K562 (cell line): ENCODE results near the gene MASP1. TPM values are rescaled to one million over a fixed set of nuclear protein-coding genes. Genes with fewer than 3 reads are reported as not detected.
A peak's percentile ranks its signal among the peaks of the same experiment; 100 is the strongest.

ENCODE experiments used
- CHD2 ChIP-seq: IDR thresholded peaks from 2 replicates; pipeline ENCODE4 v1.6.1; 2011; ENCODE audit warnings: low read depth, low read length
- CTBP1 ChIP-seq: fragments of 450-650 bp; IDR thresholded peaks from 2 replicates; pipeline ENCODE4 v1.6.1; 2016; ENCODE audit warnings: borderline replicate concordance
- EP400 ChIP-seq: fragments of 450-650 bp; IDR thresholded peaks from 2 replicates; pipeline ENCODE4 v1.6.1; 2017; ENCODE audit warnings: antibody characterized with exemption, mild to moderate bottlenecking, moderate library complexity
- ETV5 ChIP-seq: sonication (generic); formaldehyde crosslinking; IDR thresholded peaks from 2 replicates; pipeline ENCODE4 v1.4.0; 2020; ENCODE audit warnings: low read depth, mild to moderate bottlenecking, missing genetic modification reagents
- FOXK1 ChIP-seq: sonication (generic); formaldehyde crosslinking; IDR thresholded peaks from 2 replicates; pipeline ENCODE4 v1.8.0; 2022; ENCODE audit warnings: missing genetic modification reagents, mild to moderate bottlenecking, borderline replicate concordance
- GTF2E2 ChIP-seq: fragments of 200-800 bp; sonication (Bioruptor generic); IDR thresholded peaks from 2 replicates; pipeline ENCODE4 v1.6.1; 2016; ENCODE audit warnings: missing genetic modification characterization, missing compliant biosample characterization
- HCFC1 ChIP-seq: IDR thresholded peaks from 2 replicates; pipeline ENCODE4 v1.6.1; 2012; ENCODE audit warnings: low read depth, low read length, improper control_type of control experiment
- LCOR ChIP-seq: sonication (generic); formaldehyde crosslinking; IDR thresholded peaks from 2 replicates; pipeline ENCODE4 v1.8.0; 2022; ENCODE audit warnings: mild to moderate bottlenecking, missing genetic modification reagents
- MAFG ChIP-seq: fragments of 450-650 bp; conservative IDR thresholded peaks from 2 replicates; pipeline ENCODE4 v1.6.1; 2016; ENCODE audit warnings: missing genetic modification characterization, missing compliant biosample characterization
- MLLT1 ChIP-seq, 2 experiments: fragments of 450-650 bp; IDR thresholded peaks; 2 replicates each; pipeline ENCODE4 v1.6.1; 2016
- MLX ChIP-seq, 2 experiments: fragments of 450-650 bp in 1 of 2; sonication (generic) in 1 of 2; formaldehyde crosslinking; conservative IDR thresholded peaks; 2 replicates each; pipeline versions ENCODE4 v1.4.0 to v1.8.1; 2020 to 2022; ENCODE audit warnings: mild to moderate bottlenecking in 1 of 2, missing genetic modification reagents in 1 of 2
- NFE2 ChIP-seq: IDR thresholded peaks from 2 replicates; pipeline ENCODE4 v1.6.1; 2014; ENCODE audit warnings: antibody characterized with exemption, low read depth
- NR2C2 ChIP-seq, 2 experiments: fragments of 200-800 bp in 1 of 2; sonication (Bioruptor generic) in 1 of 2; sonication (generic) in 1 of 2; formaldehyde crosslinking in 1 of 2; IDR thresholded peaks; 2 replicates each; pipeline versions ENCODE4 v1.6.1 to v1.8.0; 2016 to 2022; ENCODE audit warnings: mild to moderate bottlenecking in 1 of 2, missing compliant biosample characterization in 1 of 2, missing genetic modification characterization in 1 of 2, missing genetic modification reagents in 1 of 2
- POLR2G ChIP-seq: fragments of 200-400 bp; formaldehyde crosslinking; IDR thresholded peaks from 2 replicates; pipeline ENCODE4 v1.6.1; 2017; ENCODE audit warnings: low read depth, mild to moderate bottlenecking, antibody characterized with exemption, low read length, moderate library complexity
- RBM25 ChIP-seq: fragments of 200-400 bp; formaldehyde crosslinking; IDR thresholded peaks from 2 replicates; pipeline ENCODE4 v1.6.1; 2018; ENCODE audit warnings: low read length, low read depth, moderate library complexity; ENCODE audit not compliant: severe bottlenecking
- SMARCC2 ChIP-seq: fragments of 450-650 bp; IDR thresholded peaks from 2 replicates; pipeline ENCODE4 v1.6.1; 2017; ENCODE audit warnings: antibody characterized with exemption, moderate library complexity, mild to moderate bottlenecking, low read depth
- SMARCE1 ChIP-seq: fragments of 450-650 bp; IDR thresholded peaks from 2 replicates; pipeline ENCODE4 v1.7.1; 2016; ENCODE audit warnings: mild to moderate bottlenecking
- SOX6 ChIP-seq: fragments of 450-650 bp; IDR thresholded peaks from 2 replicates; pipeline ENCODE4 v1.6.1; 2014; ENCODE audit warnings: mild to moderate bottlenecking
- SREBF2 ChIP-seq: sonication (generic); formaldehyde crosslinking; IDR thresholded peaks from 2 replicates; pipeline ENCODE4 v1.4.0; 2020; ENCODE audit warnings: mild to moderate bottlenecking, missing genetic modification reagents
- YY1 ChIP-seq, 3 experiments: IDR thresholded peaks; 2 replicates each; pipeline ENCODE4 v1.6.1; 2011; ENCODE audit warnings: low read length in 2 of 3, mild to moderate bottlenecking in 2 of 3, moderate library complexity in 2 of 3, borderline replicate concordance in 1 of 3, control low read depth in 1 of 3, low read depth in 1 of 3; ENCODE audit not compliant: insufficient read depth in 3 of 3, insufficient replicate concordance in 2 of 3, control insufficient read depth in 1 of 3, insufficient read length in 1 of 3; ENCODE audit errors: extremely low read depth in 1 of 3
- ZC3H8 ChIP-seq: fragments of 450-650 bp; IDR thresholded peaks from 2 replicates; pipeline ENCODE4 v1.6.1; 2017
- ZNF121 ChIP-seq: sonication (generic); formaldehyde crosslinking; conservative IDR thresholded peaks from 2 replicates; pipeline ENCODE4 v1.8.0; 2022; ENCODE audit warnings: missing genetic modification reagents
- ZNF395 ChIP-seq: fragments of 200-800 bp; sonication (Bioruptor generic); IDR thresholded peaks from 2 replicates; pipeline ENCODE4 v1.6.1; 2017; ENCODE audit warnings: missing genetic modification characterization, missing compliant biosample characterization
- polyA plus RNA-seq, 8 experiments: library from polyadenylated mRNA; depleted of rRNA in 4 of 8; stranded (reverse) in 5 of 8; unstranded in 3 of 8; fragments of >200 nt; fragmentation: Nextera tagmentation in 2 of 8; fragmentation: Illumina TruSeq in 1 of 8; extraction: Ambion mirVana in 2 of 8; extraction: Trizol in 1 of 8; gene quantifications; 2 replicates each; pipeline versions ENCODE4 v1.2.1 to v1.2.3, GENCODE V29; 2011 to 2014; ENCODE audit warnings: inconsistent platforms in 1 of 8, missing spikeins in 1 of 8
- total RNA-seq, 7 experiments: library from RNA; depleted of rRNA in 6 of 7; stranded (reverse); fragments of >200 nt in 6 of 7; fragmentation: Illumina TruSeq in 2 of 7; extraction: Trizol in 2 of 7; gene quantifications; 2 replicates each; pipeline versions ENCODE4 v1.2.1 to v1.2.3, GENCODE V29; 2011 to 2021; ENCODE audit warnings: low replicate concordance in 1 of 7
- TF ChIP-seq, protein P1 (sequence below): fragments of 450-650 bp; formaldehyde crosslinking; IDR thresholded peaks from 2 replicates; pipeline ENCODE4 v1.4.0; 2022; ENCODE audit warnings: mild to moderate bottlenecking, moderate library complexity

Gene MASP1
- total and polyA plus RNA-seq, 9 of the 15 experiments (the other 6 are each of a cell fraction or from before 2014, with no cell fraction given) = 0.03 to 0.24 (median 0.20) TPM; not detected in 3

GRCh38 chr3:187286467-187287059, 5.0 kb downstream of the MASP1 start (continued):
- TF ChIP-seq LCOR (CRISPR knock-in tag) = 0 out of 2 replicates have a peak, but pooled peaks have one; percentile 26
- TF ChIP-seq CHD2 = no peak
- TF ChIP-seq, protein P1, sequence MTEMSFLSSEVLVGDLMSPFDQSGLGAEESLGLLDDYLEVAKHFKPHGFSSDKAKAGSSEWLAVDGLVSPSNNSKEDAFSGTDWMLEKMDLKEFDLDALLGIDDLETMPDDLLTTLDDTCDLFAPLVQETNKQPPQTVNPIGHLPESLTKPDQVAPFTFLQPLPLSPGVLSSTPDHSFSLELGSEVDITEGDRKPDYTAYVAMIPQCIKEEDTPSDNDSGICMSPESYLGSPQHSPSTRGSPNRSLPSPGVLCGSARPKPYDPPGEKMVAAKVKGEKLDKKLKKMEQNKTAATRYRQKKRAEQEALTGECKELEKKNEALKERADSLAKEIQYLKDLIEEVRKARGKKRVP (CRISPR knock-in tag) = peak; percentile 99
- TF ChIP-seq SMARCC2 = no peak
- no peak for TF ChIP-seq ZNF121 (CRISPR knock-in tag)
- TF ChIP-seq HCFC1 = no peak
- TF ChIP-seq RBM25 = no peak
- no peak for TF ChIP-seq ZC3H8
- TF ChIP-seq CTBP1 = 0 out of 2 replicates have a peak, but pooled peaks have one; percentile 13
- TF ChIP-seq MLLT1 (IDR thresholded peaks at IDR 0.05) = no peak
- no peak for TF ChIP-seq SREBF2
- 0 out of 2 replicates have a peak, but pooled peaks have one; percentile 22 for TF ChIP-seq MAFG (tag)
- no peak for TF ChIP-seq ETV5 (CRISPR knock-in tag)
- TF ChIP-seq POLR2G = no peak
- peak; percentile 54; the same call in 1 of the 2 replicates for TF ChIP-seq ZNF395 (CRISPR knock-in tag)
- no peak for TF ChIP-seq NR2C2 (CRISPR knock-in tag; IDR thresholded peaks at IDR 0.05)
- TF ChIP-seq NR2C2 (tag; IDR thresholded peaks at IDR 0.05) = peak; percentile 53; the same call in 1 of the 2 replicates
- TF ChIP-seq SMARCE1 = no peak
- TF ChIP-seq SOX6 = no peak
- no peak for TF ChIP-seq FOXK1 (CRISPR knock-in tag)
- no peak for TF ChIP-seq YY1 (IDR thresholded peaks at IDR 0.05; ENCODE audit: borderline replicate concordance in 1 of 3, control insufficient read depth in 1 of 3, extremely low read depth in 1 of 3, insufficient read depth in 3 of 3, insufficient read length in 1 of 3, insufficient replicate concordance in 2 of 3, low read depth in 1 of 3, low read length in 2 of 3)
- peak; percentile 75 for TF ChIP-seq NFE2
- no peak for TF ChIP-seq MLX (CRISPR knock-in tag; conservative IDR thresholded peaks at IDR 0.05)
- no peak for TF ChIP-seq GTF2E2 (tag)
- TF ChIP-seq EP400 = peak; percentile 66
